GM21526 (cell line): Measurements from ENCODE around the gene CDKN1B.
"Not testable (repeated sequence)": the region's sequence is repeated elsewhere in the genome, so short reads cannot be mapped to it uniquely, and the experiment has no call there.

Experiments used
- ATAC-seq: cut with Tn5 transposase; IDR thresholded peaks from one replicate; pipeline ENCODE4 v1.9.1; 2021; ENCODE audit warnings: moderate library complexity; ENCODE audit not compliant: unreplicated experiment, low FRiP score

Gene CDKN1B

DNA sequence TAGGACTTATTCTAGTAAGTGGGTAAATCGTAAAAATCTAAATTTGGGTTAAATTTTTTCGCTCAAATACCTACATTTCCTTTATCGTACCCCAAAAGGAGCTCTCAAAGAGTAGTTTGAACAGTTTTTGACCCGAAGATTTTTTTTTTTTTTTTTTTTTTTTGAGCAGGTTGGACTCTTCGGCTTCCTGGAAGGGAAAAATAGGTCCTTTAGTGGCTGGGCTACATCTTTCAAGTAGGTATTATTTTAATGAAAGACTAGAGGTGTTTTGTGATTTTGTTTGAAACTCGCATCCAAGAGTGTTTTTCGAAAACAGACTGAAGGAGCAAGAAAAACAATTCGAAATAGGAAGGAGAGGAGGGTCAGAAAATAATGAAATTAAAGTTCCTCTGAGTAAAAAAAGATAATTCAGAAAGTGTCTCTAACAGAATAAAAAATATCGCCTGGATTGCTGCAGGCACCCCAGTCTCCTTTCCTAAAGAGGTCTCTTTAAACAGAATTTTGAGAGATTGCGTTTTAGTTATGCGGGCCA lies 6.0 kb downstream of the CDKN1B start:
- no peak for ATAC-seq

DNA sequence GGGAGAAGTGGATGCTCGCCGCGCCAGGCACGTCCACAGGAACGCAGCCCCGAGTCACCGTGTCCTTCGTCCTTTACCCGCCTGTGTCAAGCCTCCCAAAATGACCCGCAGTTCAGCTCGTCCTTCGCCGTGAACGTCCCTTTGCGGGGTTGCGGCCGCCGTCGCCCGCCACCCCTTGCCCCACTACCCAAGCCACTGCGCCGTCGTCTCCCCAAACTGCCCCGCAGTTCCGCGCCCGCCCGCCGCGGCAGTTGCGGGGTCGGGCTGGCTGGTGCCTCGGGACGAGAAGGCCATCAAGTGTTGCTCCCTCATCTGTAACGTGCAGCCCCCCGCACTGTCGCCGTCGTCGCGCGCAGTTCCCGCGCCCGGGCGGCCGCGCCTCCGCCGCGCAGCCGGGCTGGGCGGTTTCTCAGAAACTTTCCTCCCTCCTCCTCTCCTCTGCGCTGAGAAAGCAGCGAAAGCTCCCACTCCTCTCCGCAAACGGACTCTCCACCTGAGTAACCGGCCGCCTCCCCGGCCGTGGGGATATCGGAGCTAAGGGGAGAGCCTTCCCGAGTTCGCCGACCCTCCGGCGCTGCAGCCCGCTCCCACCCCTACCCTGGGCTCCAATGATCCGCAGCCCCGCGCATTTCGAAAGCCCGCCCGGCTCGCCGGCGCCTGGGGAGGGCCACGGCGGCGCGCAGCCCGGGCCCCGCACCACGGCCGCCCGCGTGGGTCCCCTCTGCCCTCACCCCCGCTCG lies 6.7 kb downstream of the CDKN1B start:
- ATAC-seq = no peak

DNA sequence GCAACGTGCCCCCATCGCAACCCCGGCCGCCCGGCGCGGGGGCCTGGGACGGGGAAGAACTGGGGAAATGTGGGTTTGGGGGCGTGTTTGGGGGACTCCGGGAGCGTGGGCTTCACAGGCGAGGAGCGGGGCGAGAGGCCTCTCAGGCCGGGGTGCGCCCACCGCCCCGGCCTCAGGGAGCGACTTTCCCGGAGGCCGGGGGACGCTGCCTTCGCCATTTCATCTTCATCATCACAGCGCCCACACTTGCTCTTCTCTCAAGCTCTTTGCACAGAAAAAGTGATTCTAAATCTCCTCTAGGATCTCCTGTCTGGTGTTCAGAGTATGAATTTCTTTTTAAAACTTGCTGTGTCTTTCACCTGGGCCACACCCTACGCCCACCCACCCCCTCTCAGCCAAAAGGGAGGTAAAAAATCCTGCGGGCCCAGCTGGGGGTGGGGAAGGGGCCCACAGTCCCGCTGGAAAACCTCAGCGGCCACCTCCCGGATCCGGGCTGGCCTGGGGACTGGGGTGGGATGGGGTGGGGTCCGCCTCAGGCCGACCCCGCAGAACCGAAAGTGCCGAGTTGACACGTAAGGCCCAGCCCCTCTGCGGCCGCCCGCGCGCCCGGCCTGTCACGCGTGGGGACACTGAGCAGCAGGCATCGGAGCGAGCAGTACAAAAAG lies 7.4 kb downstream of the CDKN1B start:
- ATAC-seq = no peak

DNA sequence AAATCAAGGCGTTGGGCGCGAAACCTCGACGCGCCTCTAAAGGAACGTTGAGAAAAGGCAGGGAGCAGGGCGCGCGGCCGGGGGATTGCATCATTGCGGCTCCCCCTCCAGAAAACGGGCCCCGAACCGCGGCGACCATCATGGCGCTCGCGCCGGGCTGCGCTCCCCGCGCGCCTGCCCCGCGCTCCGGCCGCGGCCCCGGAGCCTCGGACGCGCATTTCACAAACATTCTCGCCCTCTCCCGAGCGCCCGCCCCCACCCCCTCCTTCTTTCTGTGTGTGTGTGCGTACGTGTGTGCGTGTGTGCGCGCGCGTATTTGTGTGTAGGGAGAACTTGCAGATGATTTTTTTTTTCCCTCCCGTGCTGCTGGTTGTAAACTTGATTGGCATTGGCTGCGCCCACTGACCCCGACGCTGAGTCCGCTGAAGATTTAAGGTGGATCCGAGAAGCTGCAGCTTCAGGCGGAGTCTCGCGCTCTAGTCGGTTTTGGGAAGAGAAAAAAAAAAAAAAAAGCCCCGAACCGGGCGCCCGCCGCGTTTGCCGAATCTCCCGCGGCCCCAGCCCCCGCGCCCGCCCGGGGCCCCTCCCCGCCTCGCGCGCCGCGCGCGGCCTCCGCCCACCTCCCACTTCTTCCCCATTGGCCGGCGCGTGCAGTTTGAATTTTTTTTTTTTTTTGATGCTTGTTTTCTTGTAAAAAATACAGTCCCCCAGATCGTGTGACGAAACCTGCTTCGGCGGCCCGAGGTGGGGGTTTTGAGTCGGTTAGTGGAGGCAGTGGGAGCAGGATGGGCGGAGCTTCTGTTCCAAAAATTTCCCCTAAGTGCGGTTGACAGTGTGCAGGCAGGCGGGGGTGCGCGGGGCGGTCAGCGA lies 8.2 kb downstream of the CDKN1B start:
- ATAC-seq = peak; percentile 45

DNA sequence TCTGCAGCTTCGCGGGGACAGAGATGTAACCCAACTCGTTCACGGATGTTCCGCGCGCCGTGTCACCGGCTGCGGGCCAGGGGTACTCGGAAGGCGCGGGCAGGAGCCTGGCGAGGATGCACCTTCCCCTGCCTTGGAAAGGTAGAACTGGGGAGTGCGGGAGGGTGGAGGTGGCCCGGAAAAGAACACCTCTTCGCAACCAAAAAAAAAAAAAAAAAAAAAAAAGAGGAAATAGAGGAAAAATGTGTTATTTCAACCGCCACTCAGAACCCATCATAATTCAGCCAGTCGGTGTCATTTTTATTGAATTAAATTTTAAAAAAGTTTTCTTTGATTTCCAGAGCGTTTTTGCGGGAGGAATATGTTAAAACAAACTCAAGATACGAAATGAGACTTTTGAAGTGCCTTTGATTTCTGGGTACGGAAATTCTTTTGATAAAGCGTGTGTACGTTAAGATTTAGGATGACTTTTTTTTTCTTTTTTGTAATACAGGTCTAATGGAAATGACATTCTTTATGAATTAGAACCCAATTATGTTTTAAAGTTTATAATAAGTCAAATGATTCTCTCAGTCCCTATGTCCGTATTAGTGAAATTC lies 8.9 kb downstream of the CDKN1B start:
- no peak for ATAC-seq

DNA sequence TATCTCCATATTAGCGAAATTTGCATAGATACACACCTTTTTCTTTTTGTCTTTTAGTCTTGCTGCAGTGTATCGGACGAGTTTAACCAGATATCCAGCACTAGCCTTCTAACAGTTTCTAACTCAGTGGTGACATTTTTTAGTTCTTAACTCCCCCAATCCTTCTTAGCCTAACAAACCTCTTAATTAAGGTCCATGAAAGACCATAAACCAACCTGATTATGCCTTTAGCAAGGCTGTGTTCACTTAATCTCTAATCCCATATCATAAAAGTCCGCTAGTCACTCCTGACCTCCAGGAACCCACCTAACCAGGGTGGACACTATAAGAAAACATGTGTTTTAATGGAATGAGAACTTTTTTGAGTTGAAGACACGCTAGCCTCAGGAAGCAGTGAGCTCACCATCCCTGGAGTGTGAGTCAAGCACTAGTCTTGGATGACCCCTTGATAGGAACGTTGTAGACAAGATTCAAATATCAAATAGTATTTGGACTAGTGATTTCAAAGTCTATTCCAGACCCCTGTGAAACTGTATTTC lies 9.5 kb downstream of the CDKN1B start:
- ATAC-seq = no peak

DNA sequence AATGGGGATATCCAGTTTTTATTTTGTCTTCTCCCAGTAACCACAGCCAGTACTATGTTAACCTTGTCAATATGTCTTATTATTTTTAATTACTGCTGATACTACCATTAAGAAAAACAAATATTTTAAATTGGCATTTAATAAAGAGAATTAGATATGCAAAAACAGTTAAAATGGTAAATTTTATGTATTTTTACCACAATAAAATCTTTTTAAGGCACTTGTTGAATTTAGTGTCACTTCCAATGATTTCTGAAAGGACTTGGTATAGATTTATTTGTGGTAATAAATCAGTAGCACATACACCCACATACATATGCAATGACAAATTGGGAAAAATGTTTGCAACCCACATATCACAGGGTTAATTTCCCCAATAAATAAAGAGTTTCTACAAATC lies 14.0 kb downstream of the CDKN1B start:
- ATAC-seq = no peak

DNA sequence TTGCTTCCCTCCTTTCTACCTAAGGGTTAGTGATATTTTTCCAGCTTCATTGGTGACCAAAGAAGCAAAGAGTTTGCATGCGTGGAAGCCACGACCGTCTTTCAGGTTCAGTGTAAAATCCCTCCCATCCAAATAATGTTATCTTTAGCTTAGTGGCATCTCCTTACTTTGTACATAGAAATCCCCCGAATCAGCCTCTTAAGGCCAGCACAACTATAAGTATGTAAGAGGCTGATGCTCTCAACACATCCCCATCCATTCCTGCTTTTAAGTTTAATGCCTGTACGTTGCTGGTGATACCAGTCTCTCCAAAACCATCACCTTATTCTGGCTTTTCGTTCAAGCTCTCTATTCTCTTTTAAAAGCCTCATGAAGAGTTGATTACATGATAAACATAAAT lies 14.6 kb downstream of the CDKN1B start:
- no peak for ATAC-seq

DNA sequence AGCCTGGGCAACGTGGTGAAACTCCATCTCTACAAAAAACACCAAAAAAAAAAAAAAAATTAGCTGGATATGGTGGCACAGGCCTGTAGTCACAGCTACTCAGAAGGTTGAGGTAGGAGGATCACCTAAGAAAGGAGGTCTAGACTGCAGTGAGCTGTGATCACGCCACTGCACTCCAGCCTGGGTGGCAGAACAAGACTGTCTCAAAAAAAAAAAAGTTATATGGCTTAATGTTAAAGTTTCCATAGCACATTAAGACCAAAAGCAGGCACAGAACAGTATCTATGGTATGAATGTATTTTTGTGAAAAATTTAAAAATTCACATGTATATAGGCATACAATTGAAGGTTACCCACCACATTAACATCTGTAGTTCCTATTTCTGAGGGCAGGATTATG lies 15.9 kb downstream of the CDKN1B start:
- no peak for ATAC-seq

DNA sequence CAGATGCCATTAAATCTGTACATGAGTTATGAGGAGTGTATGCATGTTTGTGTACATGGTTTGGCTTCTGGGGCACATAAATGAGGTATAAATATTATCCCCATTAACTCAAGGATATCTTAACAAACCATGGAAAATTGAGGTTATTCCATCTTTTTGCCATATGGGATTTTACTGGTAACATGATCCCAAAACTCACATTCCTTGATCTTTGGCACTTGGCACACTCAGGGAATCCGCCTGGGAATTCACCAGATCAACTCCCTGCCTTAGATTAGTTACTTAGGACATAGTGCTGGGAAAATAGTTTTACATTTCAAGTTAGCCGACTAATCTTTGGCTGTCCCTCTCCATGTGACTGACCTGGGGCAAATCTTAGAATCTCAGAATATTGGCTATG lies 16.9 kb downstream of the CDKN1B start:
- no peak for ATAC-seq

DNA sequence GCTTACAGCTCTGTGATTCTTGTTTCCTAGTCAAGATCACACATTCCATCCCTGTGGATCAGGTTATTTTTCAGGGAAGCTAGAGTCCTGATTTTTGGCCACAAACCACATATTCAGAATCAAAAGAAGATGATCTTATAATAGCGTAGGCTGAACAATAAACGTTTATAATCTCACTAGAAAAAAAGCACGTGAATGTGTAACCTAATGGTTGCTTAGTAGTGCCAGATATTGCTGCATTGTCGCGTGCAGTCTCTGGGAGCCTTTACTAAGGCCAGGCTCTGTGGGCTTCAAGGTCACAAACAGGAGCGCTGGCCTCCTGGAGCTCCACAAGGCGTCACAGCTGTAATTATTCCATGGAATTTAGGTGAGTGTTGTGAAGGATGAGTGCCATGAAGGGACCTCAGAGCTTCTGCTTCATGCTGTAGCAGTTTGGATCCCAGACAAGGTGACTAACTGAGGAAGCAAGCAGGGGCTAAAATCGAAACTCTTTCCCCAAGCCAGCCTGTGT lies 17.4 kb downstream of the CDKN1B start:
- ATAC-seq = no peak

DNA sequence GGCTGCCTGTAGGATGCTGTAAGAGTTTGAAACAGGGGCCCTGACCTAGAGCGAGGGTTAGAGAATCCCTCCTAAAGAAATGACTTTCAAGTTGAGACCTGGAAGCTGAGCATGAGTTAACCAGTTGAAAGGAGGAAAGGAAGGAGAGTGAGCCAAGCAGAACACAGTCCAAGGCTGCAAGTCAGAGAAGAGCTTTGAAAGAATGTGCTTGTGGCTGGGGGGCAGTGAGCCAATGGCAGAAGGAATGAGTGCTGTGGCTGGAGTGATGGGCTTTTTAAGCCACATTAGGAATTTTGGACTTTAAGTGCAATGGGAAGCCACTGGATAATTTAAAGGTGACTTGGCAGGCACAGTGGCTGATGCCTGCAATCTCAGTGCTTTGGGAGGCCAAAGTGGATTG lies 18.1 kb downstream of the CDKN1B start:
- ATAC-seq = no peak

DNA sequence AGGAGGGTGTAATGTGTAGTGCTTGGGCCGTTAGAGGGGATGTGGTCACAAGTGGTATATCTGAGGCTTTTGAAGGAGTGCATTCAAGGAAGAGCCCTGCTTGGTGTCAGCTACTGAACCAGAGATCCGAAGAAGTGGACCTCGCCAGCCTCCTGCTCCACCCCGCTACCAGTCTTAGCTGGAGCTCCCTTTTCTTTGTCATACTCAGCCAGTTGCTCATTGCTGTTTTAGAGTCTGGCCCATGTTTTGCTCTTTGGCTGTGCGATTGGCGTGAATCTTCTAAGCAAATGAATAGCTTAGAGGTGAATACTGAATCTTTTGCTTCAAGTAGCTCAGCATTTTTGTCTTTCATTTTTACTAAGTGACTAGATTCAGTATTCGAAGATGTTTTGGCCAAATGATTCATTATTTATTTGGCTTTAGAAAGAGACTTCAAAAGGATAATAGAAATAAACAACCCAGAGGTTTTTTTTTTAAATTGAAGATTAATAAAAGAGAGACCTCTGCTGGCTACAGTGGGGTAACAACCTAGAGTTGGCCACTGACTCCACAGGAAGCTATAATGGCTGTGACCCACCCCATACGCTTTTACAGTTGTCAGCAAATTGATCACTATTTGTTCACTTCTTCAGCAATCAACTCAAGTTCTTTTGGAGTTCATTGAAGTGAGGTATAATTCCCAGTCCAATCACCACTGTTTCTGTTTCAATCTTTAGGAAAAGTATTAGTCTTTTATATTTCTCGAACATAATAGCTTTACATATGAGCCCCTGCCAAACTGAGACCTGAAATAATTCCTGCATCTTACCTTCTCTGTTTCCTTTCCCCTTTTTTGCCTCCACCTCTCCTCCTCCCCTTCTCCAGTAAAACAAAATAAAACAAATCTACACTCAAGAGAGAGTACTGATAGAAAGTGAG lies 19.9 kb downstream of the CDKN1B start:
- ATAC-seq = peak; percentile 51

DNA sequence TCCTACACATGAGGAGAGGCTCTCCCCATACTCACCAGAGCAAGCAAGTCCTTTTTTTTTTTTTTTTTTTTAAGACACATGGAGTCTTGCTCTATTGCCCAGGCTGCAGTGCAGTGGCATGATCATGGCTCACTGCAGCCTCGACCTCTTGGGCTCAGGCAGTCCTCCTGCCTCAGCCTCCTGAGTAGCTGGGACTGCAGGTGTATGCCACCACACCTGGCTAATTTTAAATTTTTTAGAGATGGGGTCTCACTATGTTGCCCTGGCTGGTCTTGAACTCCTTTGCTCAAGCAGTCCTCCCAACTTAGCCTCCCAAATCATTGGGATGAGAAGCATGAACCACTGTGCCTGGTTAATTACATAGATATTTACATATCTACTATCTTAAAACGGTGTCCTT lies 21.0 kb downstream of the CDKN1B start:
- not testable (repeated sequence) for ATAC-seq

DNA sequence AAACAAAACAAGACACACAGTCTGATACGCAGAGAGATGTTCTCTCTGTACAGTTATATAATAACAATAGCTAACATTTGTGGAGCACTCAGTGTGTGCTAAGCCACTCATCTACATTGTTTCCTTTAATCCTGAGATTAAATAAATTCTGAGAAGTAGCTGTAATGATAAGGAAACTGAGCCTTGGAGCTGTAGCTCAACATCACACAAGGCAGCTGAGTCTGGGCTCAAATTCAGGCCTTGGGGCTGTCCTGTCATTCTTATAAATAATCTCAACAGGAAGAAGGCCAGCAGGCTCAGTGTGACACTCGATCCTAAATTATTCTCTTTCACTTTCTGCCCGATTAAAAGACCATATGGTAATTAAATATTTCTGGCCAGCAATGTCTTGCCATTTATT lies 24.5 kb downstream of the CDKN1B start:
- no peak for ATAC-seq

DNA sequence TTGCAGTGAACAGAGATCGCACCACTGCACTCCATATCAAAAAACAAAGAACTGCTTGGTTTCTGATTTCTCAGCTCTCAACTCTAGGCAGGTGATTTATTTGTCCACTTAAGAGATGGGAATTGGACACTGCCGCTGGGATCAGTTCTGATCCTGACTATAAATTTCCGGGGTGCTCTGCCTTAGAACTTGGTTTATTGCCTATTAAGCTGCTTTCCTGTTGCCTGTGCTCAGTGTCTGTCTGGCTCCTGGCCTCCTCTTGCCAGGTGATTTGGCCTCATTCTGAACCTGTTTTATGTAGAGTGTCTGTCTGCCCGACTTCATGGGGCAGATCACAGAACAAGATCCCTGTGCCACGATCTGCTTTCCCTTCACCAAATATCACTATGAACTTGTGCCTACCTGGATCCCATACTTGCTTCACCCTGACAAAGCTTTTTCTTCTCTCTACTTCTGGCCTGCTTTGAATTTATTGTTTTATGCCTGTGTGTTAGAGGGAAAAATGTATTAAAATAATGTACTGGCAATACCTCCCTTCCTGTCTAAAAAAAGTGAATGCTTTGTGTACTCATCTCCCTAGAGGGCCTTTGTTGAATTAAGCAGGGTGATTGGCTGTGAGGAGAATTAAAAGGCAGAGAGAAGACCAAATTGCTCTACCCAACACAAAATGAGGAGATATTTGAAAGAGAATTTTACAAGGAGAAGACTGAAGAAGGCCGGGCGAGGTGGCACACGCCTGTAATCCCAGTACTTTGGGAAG lies 27.6 kb downstream of the CDKN1B start:
- no peak for ATAC-seq

DNA sequence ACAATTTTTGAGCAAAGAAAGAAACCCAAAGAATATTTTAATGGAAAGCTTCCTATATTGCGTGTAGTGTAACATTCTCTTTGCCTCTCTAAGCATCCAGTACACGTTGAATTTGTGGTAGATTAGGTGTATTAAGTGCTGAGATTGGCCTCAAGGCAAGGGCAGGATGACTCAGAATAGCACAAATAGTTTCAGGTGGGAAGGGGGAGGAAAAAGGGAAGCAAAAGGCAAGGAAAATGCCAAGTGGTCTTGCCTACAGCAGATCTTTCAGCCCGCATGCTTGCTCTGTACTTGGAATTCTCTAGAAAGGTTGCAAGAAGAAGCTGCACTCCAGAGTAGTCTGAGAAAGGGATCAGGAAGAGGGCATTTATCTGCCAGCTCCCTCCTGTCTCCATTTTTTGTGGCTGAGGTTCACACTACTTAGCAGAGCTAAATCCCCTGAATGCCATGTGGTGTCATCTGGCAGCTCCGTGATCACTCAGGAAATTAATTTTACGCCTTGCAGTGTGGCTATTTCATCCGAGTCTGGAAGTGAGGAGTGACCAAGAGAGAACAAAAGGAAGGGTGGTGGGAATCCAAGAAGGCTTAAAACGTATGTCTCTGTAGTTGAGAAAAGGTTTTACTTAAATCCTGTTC lies 28.5 kb downstream of the CDKN1B start:
- no peak for ATAC-seq

DNA sequence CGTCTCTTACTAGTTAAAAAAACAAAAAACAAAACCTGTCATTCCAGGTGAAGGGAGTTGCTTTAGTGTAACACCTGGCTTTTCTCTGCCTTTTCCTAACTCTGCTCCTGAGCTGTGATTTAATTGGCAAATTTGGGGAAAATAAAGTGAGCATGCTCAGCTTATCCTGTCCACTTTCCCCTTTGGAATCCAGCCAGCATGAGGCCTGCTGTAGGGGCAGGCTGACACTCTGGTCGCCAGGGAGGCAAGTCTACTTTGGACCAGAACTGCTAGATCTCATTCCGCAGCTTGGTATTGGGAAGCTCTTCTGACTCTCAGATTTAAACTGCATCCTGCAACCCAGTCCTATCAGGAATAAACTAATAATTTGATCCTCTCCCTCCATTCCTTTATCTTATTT lies 30.1 kb downstream of the CDKN1B start:
- no peak for ATAC-seq
